ENCODE data around the gene LYST. TPM values are rescaled to one million over a fixed set of nuclear protein-coding genes. Genes with fewer than 3 reads are reported as not detected.

Gene LYST
- total RNA-seq, 2 experiments from 2014 or later, result 4.0 to 8.2 TPM

DNA sequence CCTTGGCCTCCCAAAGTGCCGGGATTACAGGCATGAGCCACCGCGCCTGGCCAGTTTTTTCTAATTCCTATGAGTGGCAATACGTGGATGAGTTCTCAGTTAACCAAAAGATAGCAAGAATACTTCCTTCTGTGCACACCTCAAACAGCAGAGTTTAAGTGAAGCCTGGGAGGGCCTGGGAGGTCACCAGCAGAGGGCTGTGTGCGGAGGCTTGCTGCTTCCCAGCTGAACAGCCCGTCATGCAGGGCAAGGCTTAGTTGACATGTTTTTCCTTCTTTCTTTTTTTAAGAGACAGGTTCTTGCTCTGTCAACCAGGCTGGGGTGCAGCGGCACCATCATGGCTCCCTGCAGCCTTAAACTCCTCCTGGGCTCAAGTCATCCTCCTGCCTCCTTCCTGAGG, 234.9 kb downstream of the LYST start:
- Histone ChIP-seq H3K36me3 (ENCODE audit: insufficient read depth, low read length) (no peaks in the 10 kb centered on the region), H3K9me2 (ENCODE audit: insufficient read depth, low read length) (no peaks in the 10 kb centered on the region), H3K9me3 (ENCODE audit: low read length) (no peaks in the 10 kb centered on the region), H3K4me1 (ENCODE audit: insufficient read depth, low read length, poor library complexity, severe bottlenecking) (no peaks in the 10 kb centered on the region), H4K20me1 (ENCODE audit: insufficient read depth, low read length) (no peaks in the 10 kb centered on the region), H2AFZ (ENCODE audit: low read length) (no peak overlapping the region), H3K27ac (ENCODE audit: low read depth, low read length, poor library complexity, severe bottlenecking) (no peak overlapping the region), H3K79me2 (ENCODE audit: insufficient read depth, low read depth, low read length) (no peaks in the 10 kb centered on the region), H3K4me2 (ENCODE audit: low read length) (no peak overlapping the region), H3K4me3 (ENCODE audit: low read depth, low read length, poor library complexity, severe bottlenecking) (no peak overlapping the region)
- ChIA-PET CTCF (ENCODE audit: unreplicated experiment) (no interaction called here), POLR2A (interaction anchor here (0.8 kb wide), 1 partner anchor 99 kb away, joined by 3 read pairs; no protein-coding TSS in a partner anchor)
- intact Hi-C loops (cut with micrococcal nuclease; ENCODE audit: unreplicated experiment), result no loop called here
- no TSS peak for BruUV-seq (replicated peaks)
- TF ChIP-seq, protein P1, sequence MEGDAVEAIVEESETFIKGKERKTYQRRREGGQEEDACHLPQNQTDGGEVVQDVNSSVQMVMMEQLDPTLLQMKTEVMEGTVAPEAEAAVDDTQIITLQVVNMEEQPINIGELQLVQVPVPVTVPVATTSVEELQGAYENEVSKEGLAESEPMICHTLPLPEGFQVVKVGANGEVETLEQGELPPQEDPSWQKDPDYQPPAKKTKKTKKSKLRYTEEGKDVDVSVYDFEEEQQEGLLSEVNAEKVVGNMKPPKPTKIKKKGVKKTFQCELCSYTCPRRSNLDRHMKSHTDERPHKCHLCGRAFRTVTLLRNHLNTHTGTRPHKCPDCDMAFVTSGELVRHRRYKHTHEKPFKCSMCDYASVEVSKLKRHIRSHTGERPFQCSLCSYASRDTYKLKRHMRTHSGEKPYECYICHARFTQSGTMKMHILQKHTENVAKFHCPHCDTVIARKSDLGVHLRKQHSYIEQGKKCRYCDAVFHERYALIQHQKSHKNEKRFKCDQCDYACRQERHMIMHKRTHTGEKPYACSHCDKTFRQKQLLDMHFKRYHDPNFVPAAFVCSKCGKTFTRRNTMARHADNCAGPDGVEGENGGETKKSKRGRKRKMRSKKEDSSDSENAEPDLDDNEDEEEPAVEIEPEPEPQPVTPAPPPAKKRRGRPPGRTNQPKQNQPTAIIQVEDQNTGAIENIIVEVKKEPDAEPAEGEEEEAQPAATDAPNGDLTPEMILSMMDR (conservative IDR thresholded peaks at IDR 0.05; ENCODE audit: low read length), result no peak
- TF ChIP-seq EZH2phosphoT487 (IDR thresholded peaks at IDR 0.05; ENCODE audit: borderline replicate concordance, low read depth, low read length), result no peak
- no peak for DNase-seq (ENCODE audit: low spot score)

GRCh38 chr1:235628316-235629005, 238.2 kb downstream of the LYST start:
- Histone ChIP-seq H3K4me3 (ENCODE audit: low read depth, low read length, poor library complexity, severe bottlenecking) (no peak overlapping the region), H3K79me2 (ENCODE audit: insufficient read depth, low read depth, low read length) (no peaks in the 10 kb centered on the region), H3K36me3 (ENCODE audit: insufficient read depth, low read length) (no peaks in the 10 kb centered on the region), H3K4me1 (ENCODE audit: insufficient read depth, low read length, poor library complexity, severe bottlenecking) (no peaks in the 10 kb centered on the region), H2AFZ (ENCODE audit: low read length) (no peak overlapping the region), H3K27ac (ENCODE audit: low read depth, low read length, poor library complexity, severe bottlenecking) (no peak overlapping the region), H3K9me3 (ENCODE audit: low read length) (no peaks in the 10 kb centered on the region), H3K4me2 (ENCODE audit: low read length) (no peak overlapping the region), H3K9me2 (ENCODE audit: insufficient read depth, low read length) (no peaks in the 10 kb centered on the region), H4K20me1 (ENCODE audit: insufficient read depth, low read length) (no peaks in the 10 kb centered on the region)
- DNase-seq (ENCODE audit: low spot score), result no peak
- TF ChIP-seq, protein P1 (conservative IDR thresholded peaks at IDR 0.05; ENCODE audit: low read length), result no peak
- no peak for TF ChIP-seq EZH2phosphoT487 (IDR thresholded peaks at IDR 0.05; ENCODE audit: borderline replicate concordance, low read depth, low read length)
- no TSS peak for BruUV-seq (replicated peaks)
- ChIA-PET CTCF (ENCODE audit: unreplicated experiment) (no interaction called here), POLR2A (interaction anchor here (0.7 kb wide), 1 partner anchor 53 kb away, joined by 10 read pairs; no protein-coding TSS in a partner anchor)
- intact Hi-C loops (cut with micrococcal nuclease; ENCODE audit: unreplicated experiment), result no loop called here

DNA sequence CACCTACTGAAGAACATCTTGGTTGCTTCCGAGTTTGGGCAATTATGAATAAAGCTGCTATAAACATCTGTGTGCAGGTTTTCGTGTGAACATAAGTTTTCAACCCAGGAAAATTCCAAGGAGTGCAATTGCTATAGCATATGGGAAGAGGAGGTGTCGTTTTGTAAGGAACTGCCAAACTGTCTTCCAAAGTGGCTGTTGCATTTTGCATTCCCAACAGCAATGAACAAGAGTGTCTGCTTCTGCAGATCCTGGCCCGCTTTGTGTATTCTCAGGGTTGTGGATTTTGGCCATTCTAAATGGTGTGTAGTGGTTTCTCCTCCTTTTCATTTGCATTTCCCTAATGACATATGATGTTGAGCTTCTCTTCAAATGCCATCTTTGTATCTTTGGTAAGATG, 240.9 kb downstream of the LYST start:
- H4K20me1 ChIP-seq (ENCODE audit: insufficient read depth, low read length), result no peaks in the 10 kb centered on the region
- H3K9me2 ChIP-seq (ENCODE audit: insufficient read depth, low read length), result no peaks in the 10 kb centered on the region
- H3K4me1 ChIP-seq (ENCODE audit: insufficient read depth, low read length, poor library complexity, severe bottlenecking), result no peaks in the 10 kb centered on the region
- no peaks in the 10 kb centered on the region for H3K36me3 ChIP-seq (ENCODE audit: insufficient read depth, low read length)
- no peak for DNase-seq (ENCODE audit: low spot score)
- TF ChIP-seq, protein P1 (conservative IDR thresholded peaks at IDR 0.05; ENCODE audit: low read length), result no peak
- no peak for TF ChIP-seq EZH2phosphoT487 (IDR thresholded peaks at IDR 0.05; ENCODE audit: borderline replicate concordance, low read depth, low read length)
- H3K27ac ChIP-seq (ENCODE audit: low read depth, low read length, poor library complexity, severe bottlenecking), result no peak overlapping the region
- no TSS peak for BruUV-seq (replicated peaks)
- intact Hi-C loops (cut with micrococcal nuclease; ENCODE audit: unreplicated experiment), result no loop called here
- H2AFZ ChIP-seq (ENCODE audit: low read length), result no peak overlapping the region
- H3K4me3 ChIP-seq (ENCODE audit: low read depth, low read length, poor library complexity, severe bottlenecking), result no peak overlapping the region
- no peaks in the 10 kb centered on the region for H3K9me3 ChIP-seq (ENCODE audit: low read length)
- ChIA-PET POLR2A (no interaction called here), CTCF (ENCODE audit: unreplicated experiment) (no interaction called here)
- no peaks in the 10 kb centered on the region for H3K79me2 ChIP-seq (ENCODE audit: insufficient read depth, low read depth, low read length)
- H3K4me2 ChIP-seq (ENCODE audit: low read length), result no peak overlapping the region

Measured in OCI-LY7 (cell line).